Measurements from ENCODE around the gene GPR17.

- TF ChIP-seq POLR2A (IDR thresholded peaks at IDR 0.05) (no peak), CTCF (IDR thresholded peaks at IDR 0.05 in 8 of 11, conservative IDR thresholded peaks at IDR 0.05 in 3 of 11) (no peak), POLR2AphosphoS5 (IDR thresholded peaks at IDR 0.05) (no peak)
Observed at GRCh38 chr2:127685410-127686080, 39.6 kb downstream of the GPR17 start.

Measured in spleen (tissue), 7 donors.